Measurements from ENCODE around the gene RPN2. TPM values are rescaled to one million over a fixed set of nuclear protein-coding genes. Genes with fewer than 3 reads are reported as not detected.

The RPN2 gene
- total RNA-seq, 1 experiment from 2014 or later, result 234 TPM

GRCh38 chr20:37209661-37210314, 30.7 kb downstream of the RPN2 start:
- H3K27ac Mint-ChIP-seq, result no peak overlapping the region
- Histone ChIP-seq H3K4me1 (ENCODE audit: insufficient read depth, low read length) (no peaks in the 10 kb centered on the region), H3K79me1 (ENCODE audit: insufficient read depth, low read depth, low read length, poor library complexity, severe bottlenecking) (no peaks in the 10 kb centered on the region), H4K20me1 (ENCODE audit: control insufficient read depth, insufficient read depth, insufficient read length) (no peaks in the 10 kb centered on the region), H3K4me2 (ENCODE audit: insufficient read depth, insufficient read length, low read length) (no peak overlapping the region), H3K4ac (ENCODE audit: low read depth, low read length) (no peak overlapping the region), H3K23ac (ENCODE audit: insufficient read length, low read depth, low read length) (no peak overlapping the region), H3K18ac (ENCODE audit: insufficient read length, low read depth, low read length) (no peak overlapping the region), H2BK120ac (ENCODE audit: low read depth, low read length, poor library complexity, severe bottlenecking) (no peak overlapping the region), H2BK12ac (ENCODE audit: insufficient read length, low read depth, low read length) (no peak overlapping the region), H2AK5ac (ENCODE audit: insufficient read length, low read length) (no peak overlapping the region), H3K9ac (ENCODE audit: extremely low read depth, insufficient read length, low read length) (no peak overlapping the region), H3K27ac (ENCODE audit: insufficient read length, low read depth, low read length) (no peak overlapping the region), H2AFZ (ENCODE audit: low read length) (no peak overlapping the region), H2BK5ac (ENCODE audit: insufficient read length, low read length) (no peak overlapping the region), H2BK20ac (ENCODE audit: low read depth, low read length, poor library complexity, severe bottlenecking) (no peak overlapping the region), H3K79me2 (ENCODE audit: insufficient read depth, low read length) (no peaks in the 10 kb centered on the region), H4K8ac (replicated peaks; ENCODE audit: insufficient read length, low read depth, low read length) (no peak overlapping the region), H4K91ac (ENCODE audit: insufficient read length, low read depth, low read length) (no peak overlapping the region), H2BK15ac (ENCODE audit: low read depth, low read length) (no peak overlapping the region), H3K9me3 (ENCODE audit: control insufficient read depth, low read depth, low read length) (no peaks in the 10 kb centered on the region), H4K5ac (ENCODE audit: insufficient read length, low read depth, low read length) (no peak overlapping the region), H3T11ph (ENCODE audit: low read length) (no peak overlapping the region), H3K56ac (ENCODE audit: insufficient read length, low read depth, low read length) (no peak overlapping the region), H3K14ac (ENCODE audit: insufficient read depth, low read length) (no peak overlapping the region), H3K27me3 (ENCODE audit: insufficient read depth, low read length) (no peaks in the 10 kb centered on the region), H3K23me2 (ENCODE audit: insufficient read length, low read depth, low read length, poor library complexity, severe bottlenecking) (no peaks in the 10 kb centered on the region)
- TF ChIP-seq, protein P1, sequence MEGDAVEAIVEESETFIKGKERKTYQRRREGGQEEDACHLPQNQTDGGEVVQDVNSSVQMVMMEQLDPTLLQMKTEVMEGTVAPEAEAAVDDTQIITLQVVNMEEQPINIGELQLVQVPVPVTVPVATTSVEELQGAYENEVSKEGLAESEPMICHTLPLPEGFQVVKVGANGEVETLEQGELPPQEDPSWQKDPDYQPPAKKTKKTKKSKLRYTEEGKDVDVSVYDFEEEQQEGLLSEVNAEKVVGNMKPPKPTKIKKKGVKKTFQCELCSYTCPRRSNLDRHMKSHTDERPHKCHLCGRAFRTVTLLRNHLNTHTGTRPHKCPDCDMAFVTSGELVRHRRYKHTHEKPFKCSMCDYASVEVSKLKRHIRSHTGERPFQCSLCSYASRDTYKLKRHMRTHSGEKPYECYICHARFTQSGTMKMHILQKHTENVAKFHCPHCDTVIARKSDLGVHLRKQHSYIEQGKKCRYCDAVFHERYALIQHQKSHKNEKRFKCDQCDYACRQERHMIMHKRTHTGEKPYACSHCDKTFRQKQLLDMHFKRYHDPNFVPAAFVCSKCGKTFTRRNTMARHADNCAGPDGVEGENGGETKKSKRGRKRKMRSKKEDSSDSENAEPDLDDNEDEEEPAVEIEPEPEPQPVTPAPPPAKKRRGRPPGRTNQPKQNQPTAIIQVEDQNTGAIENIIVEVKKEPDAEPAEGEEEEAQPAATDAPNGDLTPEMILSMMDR (conservative IDR thresholded peaks at IDR 0.05), result no peak
- H3K9me3 Mint-ChIP-seq, result no peaks in the 10 kb centered on the region
- H3K36me3 Mint-ChIP-seq (ENCODE audit: insufficient read depth in 1 of 3, low read depth in 3 of 3), result peaks cover 36 to 82% (median 67%) of the 10 kb centered on the region in 3 experiments
- WGBS (ENCODE audit: extremely low coverage, insufficient read length, low lambda C conversion rate), result no CpG with 5 or more reads among the region's 6 CpGs
- no peak for DNase-seq
- H3K4me3 Mint-ChIP-seq, result no peak overlapping the region
- H3K4me1 Mint-ChIP-seq, result no peaks in the 10 kb centered on the region
- H3K27me3 Mint-ChIP-seq (ENCODE audit: low read depth), result no peaks in the 10 kb centered on the region
